ENCODE data around the gene TRAF3.
"Not testable (repeated sequence)": the region's sequence is repeated elsewhere in the genome, so short reads cannot be mapped to it uniquely, and the experiment has no call there.

The TRAF3 gene

GRCh38 chr14:102926840-102927239, 149.6 kb downstream of the TRAF3 start:
- not testable (repeated sequence) for DNase-seq

DNA sequence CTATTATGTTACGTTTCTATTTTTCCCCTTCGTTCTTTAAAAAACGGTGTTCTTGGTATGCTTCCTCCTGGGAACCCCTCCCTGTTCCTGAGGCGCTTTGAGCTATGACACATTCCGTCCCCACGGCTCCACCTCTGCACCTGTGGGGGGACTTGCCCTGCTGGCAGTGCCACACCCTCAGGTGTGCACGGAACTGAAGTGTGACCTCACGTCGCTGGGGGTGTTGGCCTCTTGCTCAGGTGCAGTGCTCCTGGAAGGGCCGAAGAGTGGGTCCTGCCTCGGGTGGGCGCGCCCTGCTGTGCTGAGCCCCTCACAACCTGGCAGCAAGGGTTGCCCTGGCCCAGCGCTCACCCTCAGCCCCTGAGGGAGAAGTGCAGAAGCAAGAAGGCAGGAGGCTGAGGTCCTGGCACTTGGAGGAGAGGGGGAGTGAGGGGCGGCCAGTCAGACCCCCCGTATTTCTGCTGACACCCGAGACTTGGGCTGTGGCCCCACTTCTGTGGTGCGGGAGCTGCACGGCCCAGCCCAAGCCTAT, 150.2 kb downstream of the TRAF3 start:
- peak in 1 of 2 experiments; percentile 48 for DNase-seq

- DNase-seq: peak; percentile 29 to 62
Observed at GRCh38 chr14:102927878-102928411, 150.7 kb downstream of the TRAF3 start.

DNA sequence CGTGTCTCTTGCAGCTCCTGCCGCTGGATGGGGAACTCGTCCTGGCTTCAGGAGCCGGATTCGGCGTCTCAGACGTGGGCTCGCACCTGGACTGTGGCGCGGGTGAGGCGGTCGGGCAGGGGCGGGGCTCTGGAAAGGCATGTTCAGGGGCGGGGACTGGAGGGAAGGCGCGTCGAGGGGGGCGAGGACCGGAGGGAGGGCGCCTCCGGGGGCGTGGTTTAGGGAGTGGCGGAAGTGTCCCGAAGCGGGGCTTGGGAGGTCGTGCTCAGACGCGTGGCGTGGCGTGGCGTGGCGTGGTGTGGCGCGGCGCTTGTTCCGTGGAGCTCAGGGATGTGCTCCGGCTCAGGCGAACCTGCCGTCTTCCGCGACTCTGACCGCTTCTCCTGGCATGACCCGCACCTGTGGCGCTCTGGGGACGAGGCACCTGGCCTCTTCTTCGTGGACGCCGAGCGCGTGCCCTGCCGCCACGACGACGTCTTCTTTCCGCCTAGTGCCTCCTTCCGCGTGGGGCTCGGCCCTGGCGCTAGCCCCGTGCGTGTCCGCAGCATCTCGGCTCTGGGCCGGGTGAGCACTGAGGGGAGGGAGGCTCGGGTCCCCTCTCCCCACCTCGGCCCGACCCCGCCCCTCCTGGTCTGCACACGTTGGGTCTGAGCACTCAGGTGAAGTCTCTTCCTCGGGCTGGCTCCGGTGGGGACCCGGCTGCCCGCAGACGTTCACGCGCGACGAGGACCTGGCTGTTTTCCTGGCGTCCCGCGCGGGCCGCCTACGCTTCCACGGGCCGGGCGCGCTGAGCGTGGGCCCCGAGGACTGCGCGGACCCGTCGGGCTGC, 151.4 kb downstream of the TRAF3 start:
- DNase-seq: peak; percentile 74 to 85

DNA sequence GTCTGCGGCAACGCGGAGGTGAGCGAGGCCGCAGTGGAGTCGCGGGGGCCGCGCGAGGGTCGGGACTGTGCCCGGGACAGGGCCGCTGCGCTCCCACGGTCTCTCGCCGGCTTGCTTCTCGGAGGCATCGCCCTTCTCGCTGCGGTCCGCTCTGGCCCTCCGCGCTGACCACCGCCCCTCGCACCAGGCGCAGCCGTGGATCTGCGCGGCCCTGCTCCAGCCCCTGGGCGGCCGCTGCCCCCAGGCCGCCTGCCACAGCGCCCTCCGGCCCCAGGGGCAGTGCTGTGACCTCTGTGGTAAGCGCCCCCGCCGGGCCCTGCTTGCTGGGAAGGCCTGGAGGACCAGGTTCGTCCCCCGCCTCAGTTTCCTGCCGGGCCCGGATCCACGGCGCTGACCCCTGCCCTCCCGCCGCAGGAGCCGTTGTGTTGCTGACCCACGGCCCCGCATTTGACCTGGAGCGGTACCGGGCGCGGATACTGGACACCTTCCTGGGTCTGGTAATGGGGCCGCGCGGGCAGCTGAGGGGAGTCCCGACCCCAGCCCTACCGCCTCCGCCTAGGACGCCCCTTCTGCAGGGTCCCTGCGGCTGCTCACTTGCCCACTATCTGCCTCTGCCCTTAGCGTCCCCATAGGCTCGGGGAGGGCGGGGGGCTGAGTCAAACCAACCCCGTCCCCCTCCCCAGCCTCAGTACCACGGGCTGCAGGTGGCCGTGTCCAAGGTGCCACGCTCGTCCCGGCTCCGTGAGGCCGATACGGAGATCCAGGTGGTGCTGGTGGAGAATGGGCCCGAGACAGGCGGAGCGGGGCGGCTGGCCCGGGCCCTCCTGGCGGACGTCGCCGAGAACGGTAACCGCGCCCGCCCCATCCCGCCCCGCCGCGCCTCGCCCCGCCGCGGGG, 152.2 kb downstream of the TRAF3 start:
- DNase-seq: no peak

DNA sequence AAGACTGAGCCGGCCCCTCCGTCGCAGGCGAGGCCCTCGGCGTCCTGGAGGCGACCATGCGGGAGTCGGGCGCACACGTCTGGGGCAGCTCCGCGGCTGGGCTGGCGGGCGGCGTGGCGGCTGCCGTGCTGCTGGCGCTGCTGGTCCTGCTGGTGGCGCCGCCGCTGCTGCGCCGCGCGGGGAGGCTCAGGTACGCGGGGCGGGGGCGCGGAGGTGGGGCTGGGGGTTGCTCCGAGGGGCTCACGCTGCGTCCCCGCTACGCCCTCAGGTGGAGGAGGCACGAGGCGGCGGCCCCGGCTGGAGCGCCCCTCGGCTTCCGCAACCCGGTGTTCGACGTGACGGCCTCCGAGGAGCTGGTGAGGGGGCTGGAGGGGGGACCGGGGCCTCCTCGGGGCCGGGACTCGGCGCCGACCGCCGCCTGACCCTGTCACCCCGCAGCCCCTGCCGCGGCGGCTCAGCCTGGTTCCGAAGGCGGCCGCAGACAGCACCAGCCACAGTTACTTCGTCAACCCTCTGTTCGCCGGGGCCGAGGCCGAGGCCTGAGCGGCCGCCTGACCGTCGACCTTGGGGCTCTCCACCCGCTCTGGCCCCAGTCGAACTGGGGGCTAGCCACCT, 153.0 kb downstream of the TRAF3 start:
- DNase-seq: peak; percentile 26 to 51

DNA sequence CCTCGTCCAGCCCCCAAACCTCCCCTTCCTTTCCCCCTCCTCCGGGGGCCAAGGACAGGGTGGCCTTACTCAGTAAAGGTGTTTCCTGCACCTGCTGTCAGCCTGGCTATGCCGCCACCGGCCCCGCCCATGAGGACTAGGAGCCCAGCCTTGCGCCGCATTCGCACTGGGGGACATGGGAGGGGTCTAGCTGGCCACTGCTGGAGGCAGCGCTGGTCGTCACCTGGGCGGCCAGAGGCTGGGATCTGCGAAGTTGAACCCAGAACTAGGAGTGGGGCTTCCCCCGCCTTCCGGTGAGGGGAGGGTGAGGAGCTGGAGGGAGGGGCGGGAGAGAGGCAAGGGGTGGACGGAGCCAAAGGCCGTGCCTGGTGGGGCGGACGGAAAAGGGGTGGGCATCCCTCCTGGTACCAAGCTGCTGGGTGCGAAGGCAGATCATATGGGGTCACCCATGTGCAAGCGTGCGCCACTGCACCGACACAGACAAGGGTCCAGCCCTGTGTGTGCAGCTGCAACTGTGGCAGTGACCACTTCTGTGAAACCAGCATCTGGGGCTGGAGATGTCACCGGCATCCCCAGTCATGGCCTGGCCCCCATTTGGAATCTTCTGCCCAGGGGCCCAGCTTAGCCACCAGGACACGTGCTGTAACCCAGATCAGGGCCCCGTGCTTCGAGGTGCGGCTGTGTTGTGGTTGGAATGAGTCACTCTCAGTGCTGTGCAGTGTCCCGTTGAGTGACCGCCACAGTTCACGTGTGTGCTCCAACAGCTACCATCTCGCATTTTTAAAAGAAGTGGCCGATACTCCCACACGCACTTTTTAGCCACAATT, 153.7 kb downstream of the TRAF3 start:
- DNase-seq: no peak

GRCh38 chr14:102931580-102932285, 154.5 kb downstream of the TRAF3 start:
- DNase-seq: no peak

DNA sequence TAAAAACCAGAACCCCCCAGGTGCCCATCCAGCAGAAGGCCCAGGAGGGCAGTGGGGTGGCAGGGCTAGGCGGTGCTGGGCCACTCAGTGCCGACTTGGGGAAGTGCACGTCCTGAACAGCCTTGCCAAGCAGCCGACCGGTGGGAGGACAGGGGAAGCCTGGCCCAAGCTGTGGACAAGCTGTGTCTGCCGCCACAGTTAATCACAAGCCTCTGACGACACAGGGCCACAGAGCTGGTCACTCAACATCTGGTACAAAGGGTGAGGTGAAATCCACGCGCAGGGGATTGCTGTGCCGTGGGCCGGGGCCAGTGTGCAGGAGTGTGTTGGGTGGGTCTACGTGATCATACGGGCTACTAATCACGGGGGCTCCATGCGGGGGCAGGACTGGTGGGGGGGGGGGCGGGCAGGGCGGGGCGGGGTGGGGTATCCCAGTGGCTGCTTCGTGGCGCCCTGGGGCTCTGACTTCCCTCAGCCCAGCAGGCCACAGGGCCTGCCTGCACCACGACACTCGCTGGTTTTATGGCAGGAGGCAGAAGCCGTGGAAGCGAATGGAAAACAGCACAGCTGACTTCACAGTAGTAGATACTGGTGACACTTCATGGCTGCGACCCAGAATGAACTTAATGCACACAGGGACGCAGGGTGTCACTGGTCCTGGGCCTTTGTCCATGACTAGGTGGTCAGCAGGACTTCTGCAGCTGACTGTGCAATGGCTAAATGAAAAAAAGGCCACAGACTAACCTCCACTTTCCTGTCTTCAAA, 155.4 kb downstream of the TRAF3 start:
- no peak for DNase-seq

DNA sequence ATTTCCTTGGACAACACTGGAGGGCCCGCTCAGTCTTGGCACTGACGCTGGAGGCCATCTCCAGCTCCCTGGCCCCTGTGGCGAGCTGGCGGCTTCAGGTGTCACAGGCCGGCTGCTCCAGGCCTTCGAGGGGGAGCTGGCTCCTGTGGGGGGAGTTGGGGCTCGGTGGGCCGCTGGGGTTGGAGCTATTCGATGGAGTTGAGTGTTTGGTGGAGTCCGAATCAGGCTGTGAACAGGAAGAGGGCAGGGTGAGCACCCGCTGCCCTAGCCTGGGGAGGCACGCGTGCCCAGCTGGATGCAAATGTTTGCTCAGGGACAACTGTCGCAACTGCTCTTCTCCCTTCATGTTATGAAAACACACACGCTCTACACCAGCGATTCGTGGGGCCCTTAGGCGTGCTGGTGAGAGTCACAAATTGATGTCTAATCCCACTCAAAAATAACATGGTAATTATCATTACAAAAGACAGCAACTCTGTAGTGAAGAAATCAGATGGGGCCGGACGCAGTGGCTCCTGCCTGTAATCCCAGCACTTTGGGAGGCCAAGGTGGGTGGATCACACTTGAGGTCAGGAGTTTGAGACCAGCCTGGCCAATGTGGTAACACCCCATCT, 156.5 kb downstream of the TRAF3 start:
- DNase-seq: no peak

DNA sequence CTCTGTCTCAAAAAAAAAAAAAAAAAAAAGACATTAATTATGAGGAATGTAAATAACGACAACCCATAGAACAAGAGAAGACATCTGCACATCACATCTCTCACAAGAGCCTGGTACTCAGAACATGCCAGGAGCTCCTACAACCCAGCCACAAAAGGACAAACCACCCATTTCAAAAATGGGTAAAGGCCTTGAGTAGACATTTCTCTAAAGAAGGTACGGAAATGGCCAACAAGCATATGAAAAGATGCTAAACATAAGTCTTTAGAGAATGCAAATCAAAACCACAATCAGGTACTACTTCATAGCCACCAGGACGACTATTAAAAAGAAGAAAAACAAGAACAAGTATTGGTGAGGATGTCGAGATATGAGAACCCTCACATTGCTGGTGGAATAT, 158.5 kb downstream of the TRAF3 start:
- no peak for DNase-seq

DNA sequence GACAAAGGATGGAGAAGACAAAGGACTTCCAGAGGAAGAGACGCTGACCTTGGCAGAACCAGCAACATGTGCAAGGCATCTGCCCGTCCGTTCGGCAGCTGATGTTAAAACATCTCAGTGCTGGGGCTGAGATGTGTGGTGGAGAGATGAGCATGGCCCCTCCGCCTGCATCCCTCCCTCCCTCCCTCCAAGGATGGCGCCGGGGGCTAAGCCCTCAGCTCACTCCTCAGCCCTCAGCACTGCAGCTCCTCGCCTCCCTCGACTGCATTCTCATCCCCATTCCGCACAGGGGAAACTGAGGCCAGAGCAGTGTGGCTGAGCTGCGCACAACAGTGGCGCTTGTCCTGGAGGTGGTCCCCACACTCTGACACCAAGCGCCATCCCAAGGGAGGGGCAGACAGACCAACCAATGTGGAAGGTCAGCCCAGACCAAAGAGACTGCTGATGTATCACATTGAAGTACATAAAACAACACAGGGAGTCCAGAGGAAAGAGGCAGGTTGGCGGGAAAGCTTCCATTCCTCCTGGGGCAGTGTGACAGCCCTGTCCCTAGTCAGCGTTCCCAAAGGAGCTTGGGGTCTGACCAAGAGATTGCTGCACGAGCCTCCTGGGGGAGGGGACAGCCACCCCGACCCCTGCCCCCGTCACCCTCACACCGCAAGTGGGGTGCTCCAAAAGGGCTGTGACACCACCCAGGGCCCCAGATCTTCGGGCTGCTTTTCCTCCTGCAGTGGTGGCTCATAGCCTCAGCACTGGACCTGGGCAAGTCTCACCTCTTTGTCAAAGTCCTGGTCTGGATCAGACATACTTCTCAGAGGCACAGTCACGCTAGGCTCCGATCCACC, 160.3 kb downstream of the TRAF3 start:
- no peak for DNase-seq

DNA sequence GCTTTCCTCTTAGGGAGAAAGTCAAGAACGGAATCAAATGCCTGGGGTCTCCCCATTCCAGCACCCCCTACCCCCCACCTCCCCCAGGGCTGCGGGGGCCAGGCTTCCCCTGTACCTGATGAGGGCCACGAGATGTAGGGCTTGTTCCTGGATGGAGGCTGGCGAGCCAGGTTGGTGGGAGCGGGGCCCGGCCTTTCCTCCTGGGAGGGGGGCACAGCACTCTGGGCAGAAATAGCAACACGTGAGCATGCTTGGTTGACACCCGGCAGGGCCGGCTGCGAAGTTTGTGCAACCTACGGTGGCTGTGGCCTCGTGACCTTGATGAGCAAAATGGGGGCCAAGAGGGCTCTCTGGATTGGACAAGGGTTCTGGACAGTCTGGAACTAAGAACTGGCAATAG, 160.9 kb downstream of the TRAF3 start:
- no peak for DNase-seq

DNA sequence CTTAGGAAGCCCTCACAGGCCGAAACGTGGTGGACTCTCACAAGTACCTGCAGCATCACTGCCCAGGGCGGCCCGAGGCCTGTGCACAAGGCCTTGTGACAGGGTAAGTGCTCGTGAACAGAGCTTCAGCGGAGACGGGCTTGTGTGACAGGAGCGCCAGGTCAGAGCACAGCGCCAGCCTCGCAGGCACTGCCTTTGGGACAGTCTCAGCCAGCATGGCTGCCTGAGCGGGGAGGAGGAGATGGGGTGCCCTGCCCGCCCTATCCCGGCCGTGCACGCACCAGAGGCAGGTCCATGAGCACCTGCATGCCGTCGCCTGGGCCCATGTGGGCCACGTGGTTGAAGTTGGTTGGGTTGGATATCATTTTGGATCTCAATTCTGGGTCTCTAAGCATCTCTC, 162.1 kb downstream of the TRAF3 start:
- no peak for DNase-seq

DNA sequence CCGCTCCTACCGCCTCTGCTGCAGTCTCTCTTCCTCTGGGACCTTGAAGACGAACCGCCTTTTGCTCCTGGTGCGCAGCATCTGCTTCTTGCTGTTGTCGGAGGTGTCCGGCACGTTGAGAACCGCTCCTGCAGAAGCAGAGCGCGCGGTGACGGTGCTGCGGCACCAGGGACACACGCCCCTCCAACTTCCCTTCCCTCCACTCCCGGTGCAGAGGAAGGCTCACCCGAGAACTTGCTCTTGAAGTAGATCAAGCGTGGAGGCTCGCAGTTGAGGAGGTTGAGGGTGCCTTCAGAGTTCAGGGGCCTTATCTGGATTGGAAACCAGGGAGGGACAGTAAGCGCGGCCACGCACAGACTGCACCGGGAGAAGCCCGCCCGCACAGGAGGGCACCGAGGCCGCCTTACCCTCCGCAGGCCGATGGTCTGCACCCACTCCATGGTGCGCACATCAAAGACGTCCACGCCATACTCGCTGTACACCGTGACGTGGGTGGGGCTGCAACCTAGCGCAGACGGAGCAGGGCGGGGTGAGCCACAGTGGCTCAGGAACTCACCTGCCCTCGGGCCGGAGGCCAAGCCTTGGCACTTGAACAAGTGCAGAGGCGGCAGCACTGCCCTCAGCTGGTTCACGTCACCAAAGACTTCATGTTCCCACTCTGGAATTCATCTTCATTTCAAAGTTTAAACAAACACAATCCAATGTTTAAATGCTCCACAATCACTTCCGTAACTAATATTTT, 162.7 kb downstream of the TRAF3 start:
- DNase-seq: no peak

- no peak for DNase-seq
Observed at GRCh38 chr14:102940729-102941362, 163.6 kb downstream of the TRAF3 start.

GRCh38 chr14:102941419-102942011, 164.3 kb downstream of the TRAF3 start:
- DNase-seq: no peak
